Ammon's horn (tissue), 1 donor: ENCODE measurements around the gene WFDC10A.
"Not testable (repeated sequence)": the region's sequence is repeated elsewhere in the genome, so short reads cannot be mapped to it uniquely, and the experiment has no call there.

Experiments used
- DNase-seq: peaks from one replicate; pipeline ENCODE4 v3.0.0-alpha.2; 2016; ENCODE audit warnings: low spot score

The WFDC10A gene

GRCh38 chr20:45649312-45649863 is 19.8 kb downstream of the WFDC10A start:
- no peak for DNase-seq

DNA sequence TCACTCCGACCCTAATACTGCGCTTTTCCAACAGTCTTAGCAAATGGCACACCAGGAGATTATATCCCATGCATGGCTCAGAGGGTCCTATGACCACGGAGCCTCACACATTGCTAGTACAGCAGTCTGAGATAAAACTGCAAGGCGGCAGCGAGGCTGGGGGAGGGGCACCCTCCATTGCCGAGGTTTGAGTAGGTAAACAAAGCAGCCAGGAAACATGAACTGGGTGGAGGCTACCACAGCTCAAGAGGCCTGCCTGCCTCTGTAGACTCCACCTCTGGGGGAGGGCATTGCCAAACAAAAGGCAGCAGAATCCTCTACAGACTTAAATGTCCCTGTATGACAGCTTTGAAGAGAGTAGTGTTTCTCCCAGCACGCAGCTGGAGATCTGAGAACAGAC is 22.2 kb downstream of the WFDC10A start:
- DNase-seq = not testable (repeated sequence)

GRCh38 chr20:45657038-45657437 is 27.5 kb downstream of the WFDC10A start:
- not testable (repeated sequence) for DNase-seq

DNA sequence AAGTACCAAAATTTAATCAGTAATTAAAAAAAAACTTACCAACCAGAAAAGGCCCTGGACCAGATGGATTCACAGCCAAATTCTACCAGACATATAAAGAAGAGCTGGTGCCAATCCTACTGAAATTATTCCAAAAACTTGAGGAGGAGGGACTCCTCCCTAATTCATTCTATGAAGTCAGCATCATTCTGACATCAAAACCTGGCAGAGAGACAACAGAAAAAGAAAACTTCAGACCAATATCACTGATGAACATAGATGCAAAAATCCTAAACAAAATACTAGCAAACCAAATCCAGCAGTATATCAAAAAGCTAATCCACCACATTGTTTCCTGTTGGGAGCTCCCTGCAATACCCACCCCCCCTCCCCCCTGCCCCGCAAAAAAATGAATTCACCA is 40.6 kb downstream of the WFDC10A start, which contains the start of gene WFDC11:
Gene WFDC11 (minus strand): TSS at position 101 of the 400 bp plus-strand sequence. CDS start 19,639 bp downstream, outside the sequence.
- DNase-seq = no peak

GRCh38 chr20:45672765-45673164 is 43.2 kb downstream of the WFDC10A start:
- DNase-seq = no peak

DNA sequence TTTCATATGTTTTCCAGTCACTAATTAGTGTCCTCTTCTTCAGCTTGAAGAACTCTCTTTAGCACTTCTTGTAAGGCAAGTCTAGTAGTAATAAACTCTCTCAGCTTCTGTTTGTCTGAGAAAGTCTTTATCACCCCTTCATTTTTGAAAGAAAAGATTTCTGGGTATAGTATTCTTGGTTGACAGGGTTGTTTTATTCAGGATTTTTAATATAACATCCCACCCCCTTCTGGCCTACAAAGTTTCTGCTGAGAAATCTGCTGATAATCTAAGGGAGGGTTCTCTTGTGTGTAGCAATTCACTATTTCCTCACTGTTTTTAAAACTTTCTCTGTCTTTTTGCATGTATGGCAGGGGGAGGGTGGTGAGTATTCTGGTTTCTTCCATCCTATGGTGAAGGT is 50.1 kb downstream of the WFDC10A start:
- no peak for DNase-seq
